Fibroblast of skin of left biceps (primary cell): ENCODE results near the gene BICC1.

Experiments
- DNase-seq, 2 experiments: peaks; one replicate each; pipeline ENCODE4 v3.0.0-alpha.2; 2013; ENCODE audit warnings: low read depth in 2 of 2

Gene BICC1

DNA sequence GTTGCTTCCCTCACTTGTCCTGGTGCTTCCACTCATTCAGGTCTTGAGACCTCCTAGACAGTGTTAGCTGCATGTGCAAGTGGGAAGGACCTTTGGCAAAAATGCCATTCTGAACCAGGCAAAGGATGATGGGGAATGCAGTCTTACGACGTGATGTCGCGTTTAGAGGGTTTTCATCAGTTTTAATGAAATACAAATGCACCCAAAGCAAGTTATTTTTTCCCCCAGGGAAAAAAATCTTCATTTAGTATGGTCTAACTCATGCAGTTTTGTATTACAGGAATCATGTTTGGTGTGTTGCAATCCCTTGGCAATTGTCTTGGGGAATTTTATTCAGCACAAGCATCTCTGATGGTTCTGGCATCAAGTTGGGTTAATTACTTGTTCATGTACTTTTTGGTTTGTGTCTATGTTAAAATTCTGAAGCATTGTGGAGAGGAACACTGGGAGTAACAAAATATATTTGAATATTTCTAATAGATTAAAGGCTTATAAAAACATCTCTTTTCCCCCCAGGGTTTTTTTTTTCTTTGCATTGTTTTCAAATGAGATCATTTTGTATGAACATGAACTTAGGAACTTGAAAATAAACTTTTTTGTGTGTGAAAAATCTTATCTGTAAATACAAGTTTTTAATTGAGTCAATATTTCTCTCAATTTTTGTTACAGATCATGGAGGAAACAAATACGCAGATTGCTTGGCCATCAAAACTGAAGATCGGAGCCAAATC, 188.9 kb downstream of the BICC1 start:
- peak; percentile 93 to 95 for DNase-seq

DNA sequence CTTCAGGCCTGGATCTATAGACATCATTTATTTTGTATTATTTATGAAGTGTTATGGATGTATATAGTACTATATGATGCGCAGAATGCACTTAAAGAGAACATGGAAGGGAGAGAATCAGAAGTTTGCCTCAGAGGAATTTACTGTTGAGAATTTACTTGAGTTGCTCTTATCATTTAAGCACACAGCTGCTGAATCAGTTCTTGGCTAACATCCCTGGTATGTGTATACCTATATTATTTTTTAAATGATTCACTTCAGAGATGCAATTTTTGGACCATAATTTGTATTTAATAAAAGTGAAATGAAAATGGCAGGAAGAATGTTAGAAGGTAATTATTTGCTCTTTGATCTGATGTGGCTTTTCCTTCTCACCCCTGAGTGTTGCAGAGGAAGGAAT, 191.6 kb downstream of the BICC1 start:
- DNase-seq = peak in 1 of 2 experiments; percentile 40

DNA sequence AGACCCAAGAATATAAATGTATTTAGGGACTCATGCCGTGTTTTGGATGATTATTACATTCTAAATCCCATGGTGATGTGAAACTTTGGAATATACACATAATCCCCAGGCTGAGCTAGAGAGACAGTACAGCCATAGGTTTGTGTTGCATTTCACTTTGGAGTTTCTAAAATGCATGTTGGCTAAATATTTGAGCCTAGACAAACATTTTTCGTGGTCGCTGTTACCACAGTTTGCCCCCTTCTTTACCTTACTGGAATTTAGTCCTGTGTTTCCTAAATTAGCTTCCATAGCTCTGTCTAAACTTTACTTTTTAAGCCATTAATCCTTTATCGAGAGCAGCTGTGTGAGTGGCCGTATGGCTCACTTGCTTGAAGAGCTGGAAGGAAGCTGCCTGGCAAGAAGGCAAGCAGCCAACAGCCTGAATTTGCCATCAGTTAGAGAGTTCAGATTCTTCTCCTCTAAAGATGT, 192.0 kb downstream of the BICC1 start:
- peak; percentile 34 to 42 for DNase-seq

DNA sequence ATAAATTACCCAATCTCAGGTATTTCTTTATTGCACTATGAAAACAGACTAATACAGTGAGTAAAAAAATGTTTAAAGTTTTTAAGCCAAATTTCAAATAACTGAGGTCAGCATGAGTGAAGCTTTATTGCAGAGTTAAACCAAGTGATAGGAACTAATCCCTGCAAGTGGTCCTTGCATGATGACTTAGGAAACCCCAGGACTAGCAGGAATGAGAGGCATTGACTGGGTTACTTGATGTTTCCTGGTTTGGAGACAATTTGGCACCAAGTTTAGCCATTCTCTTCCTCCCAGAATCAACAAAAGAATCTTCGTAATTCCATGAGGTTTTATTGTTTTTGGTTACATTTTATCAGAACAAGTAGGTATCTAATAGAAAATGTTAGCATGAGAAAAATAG, 194.2 kb downstream of the BICC1 start:
- DNase-seq = no peak

- peak in 1 of 2 experiments; percentile 8 for DNase-seq
Measured at GRCh38 chr10:58712141-58712540, 199.5 kb downstream of the BICC1 start.

DNA sequence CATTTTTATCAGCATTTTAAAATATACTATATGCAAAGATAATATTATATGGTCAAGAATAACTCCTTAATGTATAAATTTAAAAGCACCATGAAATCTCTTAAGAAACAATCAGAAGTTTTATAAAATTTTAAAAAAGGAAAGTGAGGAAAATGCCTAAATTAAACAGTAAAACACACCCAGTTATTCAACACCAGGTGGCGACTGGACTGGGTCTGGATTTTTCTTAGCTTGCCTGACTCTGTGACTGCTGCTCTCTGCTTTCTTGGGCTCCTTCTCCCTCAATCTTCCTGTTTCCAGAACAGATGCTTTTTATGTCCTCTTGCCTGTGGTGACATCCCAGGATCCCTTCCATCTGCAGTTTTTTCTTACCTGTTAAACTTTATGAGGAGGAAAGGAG, 200.3 kb downstream of the BICC1 start:
- no peak for DNase-seq

DNA sequence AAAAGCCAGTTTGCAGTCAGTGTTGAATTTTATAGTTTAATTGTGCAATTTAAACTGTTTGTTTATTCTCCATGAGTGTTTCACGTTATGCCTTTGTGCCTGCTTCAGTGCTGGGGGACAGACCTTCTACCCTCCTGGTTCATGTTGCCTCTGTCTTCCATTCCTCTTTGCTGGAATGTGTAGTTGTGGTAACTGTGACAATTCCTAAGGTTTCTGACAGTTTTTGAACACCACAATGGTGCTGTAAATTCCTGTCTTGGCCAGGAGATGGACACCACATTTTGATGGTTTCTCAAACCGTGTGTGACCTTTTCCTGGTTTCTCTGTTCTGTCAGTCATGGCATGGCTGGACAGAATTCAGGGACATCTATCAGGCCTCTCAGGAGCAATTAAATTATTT, 201.7 kb downstream of the BICC1 start:
- DNase-seq = no peak

DNA sequence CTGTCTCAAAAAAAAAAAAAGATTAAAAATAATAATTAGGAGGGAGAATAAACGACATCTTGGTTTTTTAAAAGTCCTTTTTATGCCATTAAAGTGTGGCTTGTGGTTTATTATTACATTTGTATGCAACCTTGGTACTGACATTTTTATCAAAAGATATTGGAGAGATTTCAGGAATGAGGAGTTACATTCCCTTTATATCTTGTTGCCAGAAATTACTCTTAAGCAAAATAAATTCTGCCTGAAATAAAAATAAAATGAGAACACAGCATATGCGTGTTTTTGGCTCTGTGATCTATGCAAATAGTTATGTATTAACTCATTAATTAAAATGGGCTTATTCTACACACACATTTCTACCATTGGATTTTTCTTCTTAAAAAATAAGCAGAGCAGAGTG, 202.4 kb downstream of the BICC1 start:
- DNase-seq = peak; percentile 40 to 52

DNA sequence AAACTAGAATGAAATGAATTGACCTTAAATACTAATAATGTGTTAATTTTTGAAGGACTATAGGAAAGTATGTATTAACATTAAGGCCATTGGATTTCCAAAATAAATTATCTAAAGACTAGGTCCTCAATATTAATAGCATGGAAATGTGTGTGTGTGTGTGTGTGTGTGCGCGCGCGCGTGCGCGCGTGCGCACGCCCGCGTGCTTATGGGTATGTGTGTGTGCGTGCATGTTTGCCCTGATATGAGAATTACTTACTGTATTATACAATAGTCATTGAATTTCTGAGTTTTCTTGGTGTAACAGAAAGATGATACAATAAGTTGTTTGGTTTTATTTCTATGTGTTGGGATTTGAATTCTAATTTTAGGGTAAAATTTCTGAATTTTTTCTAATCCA, 205.9 kb downstream of the BICC1 start:
- DNase-seq = no peak

GRCh38 chr10:58721601-58722281, 209.1 kb downstream of the BICC1 start:
- DNase-seq = peak; percentile 71 to 80

GRCh38 chr10:58723186-58723585, 210.5 kb downstream of the BICC1 start:
- no peak for DNase-seq

GRCh38 chr10:58723966-58724365, 211.3 kb downstream of the BICC1 start:
- DNase-seq = no peak

GRCh38 chr10:58724781-58725180, 212.1 kb downstream of the BICC1 start:
- no peak for DNase-seq

DNA sequence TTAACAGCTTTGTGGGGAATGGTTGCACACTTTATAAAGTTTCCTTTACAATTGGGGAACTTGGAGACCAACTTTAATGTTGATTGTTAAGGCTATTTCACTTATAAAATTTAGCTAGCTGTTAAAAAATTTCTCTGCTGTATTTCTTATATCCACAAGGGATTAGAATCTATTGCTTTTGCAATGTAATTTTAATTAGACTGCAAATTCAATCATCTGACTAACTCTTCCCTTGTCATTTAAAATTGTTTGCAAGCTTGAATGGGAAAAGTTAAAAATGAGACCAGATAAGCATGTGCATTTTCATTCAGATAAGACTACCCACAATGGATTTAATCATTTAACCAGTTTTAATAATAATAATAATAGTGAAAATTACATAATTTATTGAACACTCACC, 213.2 kb downstream of the BICC1 start:
- DNase-seq = no peak

- DNase-seq = no peak
Measured at GRCh38 chr10:58727633-58728032, 215.0 kb downstream of the BICC1 start.

GRCh38 chr10:58731276-58731675, 218.6 kb downstream of the BICC1 start:
- no peak for DNase-seq

- DNase-seq = no peak
Measured at GRCh38 chr10:58733436-58733835, 220.8 kb downstream of the BICC1 start.

DNA sequence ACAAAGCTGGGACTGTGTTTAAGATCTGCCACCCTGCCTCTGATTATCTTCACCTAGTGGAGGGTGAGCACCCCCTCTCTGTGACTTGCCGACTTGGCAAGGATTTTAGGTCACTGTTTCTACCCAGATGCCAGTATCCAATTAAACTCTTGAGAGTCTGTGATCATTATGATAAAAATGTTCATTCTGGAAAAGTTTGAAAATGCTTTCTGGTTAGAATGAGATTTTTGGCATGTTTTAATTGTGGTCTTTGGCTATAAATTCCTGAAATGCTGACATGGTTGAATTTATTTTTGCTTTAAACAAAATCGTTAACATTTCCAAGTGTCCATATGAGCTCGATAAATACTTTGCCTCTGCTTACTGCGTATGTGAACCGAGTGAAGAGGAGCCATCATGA, 221.4 kb downstream of the BICC1 start:
- DNase-seq = peak; percentile 88 to 93

- DNase-seq = no peak
Measured at GRCh38 chr10:58734664-58735063, 222.0 kb downstream of the BICC1 start.

DNA sequence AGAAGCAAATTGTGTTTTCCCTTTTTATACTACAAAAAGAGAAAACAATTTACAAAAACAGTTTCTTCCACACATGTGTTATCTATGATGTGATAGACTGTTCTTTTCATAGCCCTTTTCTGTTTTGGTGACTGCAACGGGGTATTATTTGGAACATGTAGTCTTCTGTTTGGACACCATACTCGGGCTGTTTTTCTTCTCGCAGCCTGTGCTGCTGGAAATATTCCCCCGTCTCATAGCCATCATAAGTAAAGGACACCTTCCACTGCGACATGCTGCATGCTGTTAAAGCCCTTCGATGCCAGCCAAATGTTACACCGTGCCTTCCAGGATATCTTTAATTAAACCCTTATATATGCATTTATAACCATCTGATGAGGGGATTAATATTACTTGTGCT, 222.4 kb downstream of the BICC1 start:
- DNase-seq = no peak

GRCh38 chr10:58740620-58741369, 228.1 kb downstream of the BICC1 start:
- no peak for DNase-seq

GRCh38 chr10:58741673-58742072, 229.0 kb downstream of the BICC1 start:
- DNase-seq = no peak

DNA sequence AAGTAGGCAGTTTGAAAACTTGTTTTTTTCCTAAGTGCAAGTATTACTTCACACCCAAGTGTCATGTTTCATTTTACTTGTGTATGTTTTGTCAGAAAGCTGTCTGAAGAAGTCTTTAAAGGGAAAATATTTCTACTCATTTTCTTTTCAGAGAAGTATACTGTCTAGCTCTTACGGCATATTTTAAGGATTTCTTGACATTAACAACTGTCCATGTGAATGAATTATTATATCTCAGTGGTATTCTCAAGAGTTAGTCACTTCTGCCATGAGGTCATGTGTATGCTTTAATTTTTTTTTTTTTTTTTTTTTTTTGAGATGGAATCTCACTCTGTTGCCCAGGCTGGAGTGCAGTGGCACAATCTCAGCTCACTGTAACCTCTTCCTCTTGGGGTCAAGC, 229.5 kb downstream of the BICC1 start:
- no peak for DNase-seq
